GM18951 (cell line): ENCODE data around the gene KNSTRN.

Experiments
- POLR2A ChIP-seq: IDR thresholded peaks from 4 replicates; pipeline ENCODE4 v1.6.1; 2011; ENCODE audit warnings: mild to moderate bottlenecking; ENCODE audit not compliant: insufficient read length, insufficient read depth; ENCODE audit errors: extremely low read depth
- in situ Hi-C: fragments of 300-500 bp; cut with MboI; formaldehyde crosslinking; loops from one replicate; pipeline ENCODE4 v1.12.0; 2022; ENCODE audit warnings: low sequenced_read_pairs, mixed read lengths, inconsistent platforms; ENCODE audit not compliant: unreplicated experiment

KNSTRN gene, protein sequence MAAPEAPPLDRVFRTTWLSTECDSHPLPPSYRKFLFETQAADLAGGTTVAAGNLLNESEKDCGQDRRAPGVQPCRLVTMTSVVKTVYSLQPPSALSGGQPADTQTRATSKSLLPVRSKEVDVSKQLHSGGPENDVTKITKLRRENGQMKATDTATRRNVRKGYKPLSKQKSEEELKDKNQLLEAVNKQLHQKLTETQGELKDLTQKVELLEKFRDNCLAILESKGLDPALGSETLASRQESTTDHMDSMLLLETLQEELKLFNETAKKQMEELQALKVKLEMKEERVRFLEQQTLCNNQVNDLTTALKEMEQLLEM

DNA sequence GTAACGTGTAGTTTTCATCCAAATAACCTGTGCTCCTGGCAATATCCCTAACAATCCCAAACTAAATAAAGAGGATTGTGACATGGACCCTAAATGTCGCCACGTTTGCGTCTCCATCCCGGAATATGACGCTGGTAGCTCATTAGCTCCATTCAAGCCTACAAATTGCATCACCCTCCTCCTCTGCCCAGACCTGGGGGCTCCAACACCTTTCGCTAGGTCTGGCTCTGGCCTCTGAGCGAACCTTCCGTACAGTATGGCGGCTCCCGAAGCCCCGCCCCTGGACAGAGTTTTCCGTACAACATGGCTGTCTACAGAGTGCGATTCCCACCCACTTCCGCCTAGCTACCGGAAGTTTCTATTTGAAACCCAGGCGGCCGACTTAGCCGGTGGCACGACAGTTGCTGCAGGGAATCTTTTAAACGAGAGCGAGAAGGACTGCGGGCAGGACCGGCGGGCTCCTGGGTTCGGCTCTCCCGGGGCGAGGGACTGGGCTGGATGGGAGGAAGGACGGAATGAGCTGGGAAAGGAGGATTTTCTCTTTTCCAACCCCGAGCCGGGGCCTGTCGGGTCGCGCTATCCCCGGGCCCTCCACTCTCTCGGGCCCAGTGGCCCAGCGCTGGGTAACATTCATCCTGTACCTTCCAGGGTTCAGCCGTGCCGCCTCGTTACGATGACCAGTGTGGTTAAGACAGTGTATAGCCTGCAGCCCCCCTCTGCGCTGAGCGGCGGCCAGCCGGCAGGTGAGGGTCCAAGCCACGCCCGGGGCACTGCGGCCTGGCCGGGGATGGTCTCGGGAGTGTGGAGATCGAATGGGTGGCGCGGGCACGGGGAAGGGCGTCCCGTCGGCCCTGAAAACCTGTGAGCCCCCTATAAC, at the start of gene KNSTRN:
KNSTRN (plus strand) TSS at position 142 of the 877 bp plus-strand sequence; CDS start at position 257, 115 bp downstream.
- peak; percentile 69 for TF ChIP-seq POLR2A
- in situ Hi-C loops, result no loop called here

DNA sequence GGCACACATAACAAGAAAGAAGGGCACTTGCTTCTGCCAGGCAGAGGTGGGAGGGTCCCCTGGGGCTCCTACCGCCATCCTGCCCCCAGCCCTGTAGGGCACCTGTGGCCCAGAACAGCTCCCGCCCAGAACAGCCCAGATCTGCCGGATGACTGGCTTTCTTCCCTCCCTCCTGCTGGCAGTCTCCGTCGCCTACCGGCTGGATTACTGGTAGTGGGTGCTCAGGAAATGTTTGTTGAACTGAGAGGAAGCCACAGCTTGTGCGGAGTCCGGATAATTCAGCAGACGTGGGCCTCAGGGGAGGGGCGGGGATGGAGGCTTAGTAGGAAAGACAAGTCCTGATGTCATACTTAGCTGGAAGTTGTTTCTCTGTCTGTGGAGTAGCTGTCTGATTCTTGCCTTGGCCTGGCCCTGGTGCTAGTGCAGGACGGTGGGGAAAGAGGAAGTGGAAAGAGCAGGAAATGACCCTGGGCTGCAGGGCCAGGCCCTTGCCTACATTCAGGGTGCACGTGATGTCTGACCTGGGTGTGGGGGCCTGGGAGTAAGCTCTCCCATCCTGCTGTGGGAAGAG, 48.5 kb upstream of the KNSTRN start:
- no peak for TF ChIP-seq POLR2A
- in situ Hi-C loops, result no loop called here

DNA sequence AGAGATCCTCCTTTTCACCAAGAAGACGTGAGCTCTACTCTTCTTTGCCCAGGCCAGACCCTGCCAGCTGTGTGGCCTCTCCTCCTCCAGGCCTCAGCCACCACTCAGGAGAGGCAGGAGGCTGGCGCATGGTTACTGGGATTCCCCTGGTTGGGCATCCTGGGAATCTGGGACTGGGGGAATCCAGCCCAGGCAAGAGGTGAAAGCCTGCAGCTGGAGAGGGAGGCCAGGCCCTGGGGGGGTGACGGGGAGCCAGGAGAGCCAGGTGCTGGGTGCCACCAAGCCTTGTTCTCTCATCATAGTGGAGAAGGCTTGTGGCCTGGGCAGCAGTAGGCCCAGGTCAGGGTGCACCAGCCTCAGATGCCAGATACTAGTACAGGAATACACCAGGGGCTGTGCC, 48.0 kb upstream of the KNSTRN start:
- in situ Hi-C loops, result no loop called here
- no peak for TF ChIP-seq POLR2A

DNA sequence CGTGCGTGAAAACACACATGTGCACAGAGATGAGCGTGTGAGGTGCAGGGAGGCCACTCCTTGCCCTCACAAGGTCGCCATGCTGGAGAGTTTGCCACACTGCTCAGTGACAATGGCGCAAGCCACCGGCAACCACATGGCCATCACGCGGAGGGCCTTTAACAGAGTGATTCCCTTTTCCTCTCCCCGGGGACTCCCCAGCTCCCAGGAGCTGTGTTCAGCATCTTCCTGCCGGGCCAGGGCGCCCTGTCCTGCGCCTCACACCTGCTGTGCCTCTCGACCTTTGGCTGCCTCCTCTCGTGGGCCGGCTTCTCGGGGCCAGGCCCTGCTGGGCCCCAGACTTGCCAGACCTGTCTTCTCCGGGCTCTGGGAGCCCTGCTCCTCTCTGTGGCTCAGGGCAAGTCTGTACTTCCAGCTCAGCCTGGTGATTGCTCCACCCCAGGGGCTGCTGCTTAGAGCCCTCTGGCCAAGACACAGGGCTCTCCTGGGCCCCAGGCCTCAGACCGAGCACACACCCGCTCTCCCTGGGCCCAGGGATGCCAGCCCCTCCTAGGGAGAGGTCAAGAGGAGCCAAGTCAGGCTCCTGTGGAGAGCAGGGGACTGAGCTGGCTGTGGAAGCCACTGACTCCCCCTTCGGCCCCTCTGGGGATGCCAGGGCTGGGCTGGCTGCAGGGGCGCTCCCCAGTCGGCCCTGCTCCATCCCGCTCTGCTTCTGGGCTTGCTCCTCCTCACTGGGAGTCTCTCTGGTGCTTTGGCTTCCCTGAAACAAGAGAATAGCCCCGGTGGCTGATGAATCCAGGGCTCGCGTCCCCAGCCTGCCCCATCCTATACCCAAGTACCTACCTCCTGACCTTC, 47.4 kb upstream of the KNSTRN start:
- in situ Hi-C loops, result no loop called here
- no peak for TF ChIP-seq POLR2A

DNA sequence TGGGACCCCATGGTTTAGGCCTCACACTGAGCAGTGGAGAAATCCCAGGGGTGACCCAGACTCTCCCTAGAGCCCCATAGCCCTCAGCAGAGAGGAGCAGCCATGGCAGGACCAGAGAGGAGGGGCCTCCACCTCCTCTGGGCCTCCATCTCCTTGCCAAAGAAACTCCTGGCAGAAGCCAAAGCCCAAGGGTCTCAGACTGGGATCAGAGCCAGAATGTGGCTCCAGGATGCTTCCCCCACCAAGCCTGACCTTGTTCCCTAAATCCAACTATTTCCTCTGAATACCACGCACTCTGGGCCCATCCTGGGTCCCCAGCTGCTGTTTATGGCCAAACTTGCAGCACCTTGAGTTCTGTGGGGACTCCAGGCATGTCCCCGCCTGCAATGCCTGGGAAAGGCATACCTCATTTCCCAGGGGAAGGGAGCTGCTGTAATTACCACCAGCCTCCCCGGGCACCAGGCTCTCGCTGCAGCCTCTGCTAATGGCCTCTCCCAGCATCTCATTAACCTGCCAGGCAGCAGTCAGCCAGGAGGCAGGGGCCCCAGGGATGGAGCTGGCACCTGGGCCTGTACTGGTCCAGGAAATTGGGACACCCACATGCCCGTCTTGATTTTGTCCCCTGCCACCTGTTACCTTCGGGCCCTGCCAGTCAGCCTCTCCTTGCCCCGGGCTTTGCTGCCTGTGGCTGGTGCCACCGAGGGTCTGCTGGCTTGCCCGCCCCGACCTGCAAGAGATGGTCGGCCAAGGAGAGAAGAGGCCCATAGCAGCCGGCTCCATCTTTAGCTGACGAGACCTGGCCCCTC, 46.4 kb upstream of the KNSTRN start:
- no peak for TF ChIP-seq POLR2A
- in situ Hi-C loops, result no loop called here

DNA sequence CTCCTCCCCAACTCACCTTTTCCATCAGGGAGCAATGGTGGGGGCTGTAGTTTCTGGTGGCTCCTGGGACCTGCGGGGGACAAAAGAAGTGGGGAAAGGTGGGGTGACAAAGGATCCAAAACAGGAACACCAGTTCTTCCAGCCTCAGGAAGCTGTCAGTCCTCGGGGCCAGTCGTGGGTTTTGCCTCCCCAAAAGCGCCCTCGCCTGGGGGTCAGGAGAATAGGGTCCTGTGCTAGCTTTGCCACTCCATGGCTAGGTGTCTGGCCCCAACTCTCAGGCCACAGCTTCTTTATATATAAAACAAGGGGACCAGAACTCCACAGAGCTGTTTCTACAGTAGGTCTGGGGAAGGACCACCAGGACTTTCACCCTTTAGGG, 45.8 kb upstream of the KNSTRN start:
- TF ChIP-seq POLR2A, result no peak
- in situ Hi-C loops, result no loop called here

DNA sequence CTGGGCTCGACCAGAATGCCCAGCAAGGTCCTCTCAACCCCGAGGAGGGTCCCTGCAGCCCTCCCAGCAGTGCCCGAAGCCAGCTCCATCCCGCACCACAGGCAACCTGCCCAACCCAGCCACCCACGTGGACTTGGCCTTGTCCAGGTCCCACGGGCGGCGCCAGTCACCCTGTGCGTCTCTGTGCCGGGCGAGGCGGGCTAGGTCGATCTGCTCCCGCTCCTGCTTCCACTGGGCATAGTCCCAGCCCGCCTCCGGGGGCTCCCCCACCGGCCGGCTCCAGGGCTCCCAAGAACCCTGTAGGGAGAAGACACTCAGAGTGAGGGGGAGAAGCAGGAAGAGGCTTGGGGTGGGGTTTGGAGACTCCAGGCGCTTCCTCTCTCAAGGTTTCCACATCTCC, 44.9 kb upstream of the KNSTRN start:
- in situ Hi-C loops, result no loop called here
- no peak for TF ChIP-seq POLR2A

DNA sequence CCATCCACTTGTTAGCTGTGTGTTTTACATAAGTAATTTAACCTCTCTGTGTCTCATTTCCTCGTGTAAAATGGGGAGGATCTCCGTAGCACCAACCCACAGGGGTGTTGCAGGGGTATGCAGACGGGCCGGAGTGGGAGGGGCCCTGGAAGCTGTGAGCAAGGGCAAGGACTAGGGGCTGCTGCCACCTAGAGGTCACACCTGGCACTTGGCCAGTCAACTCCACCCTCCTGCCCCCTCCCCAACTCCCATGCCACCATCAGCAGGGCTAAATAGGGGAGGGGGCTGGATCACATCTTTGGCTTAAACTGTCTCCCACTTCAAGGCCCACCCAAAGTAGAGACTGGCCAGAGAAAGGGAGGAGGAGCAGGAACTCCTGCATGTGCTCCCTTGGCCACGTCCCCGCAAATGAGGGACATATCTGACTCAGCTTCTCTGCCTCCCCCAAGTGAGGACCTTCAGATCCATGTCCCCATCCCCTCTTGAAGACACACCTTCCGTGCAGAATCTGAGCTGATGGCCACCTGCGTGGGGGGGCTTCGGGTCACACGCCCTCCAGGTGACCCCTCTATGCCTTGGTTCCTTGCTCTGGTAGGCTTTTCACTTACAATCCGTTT, 44.4 kb upstream of the KNSTRN start:
- in situ Hi-C loops, result no loop called here
- no peak for TF ChIP-seq POLR2A

DNA sequence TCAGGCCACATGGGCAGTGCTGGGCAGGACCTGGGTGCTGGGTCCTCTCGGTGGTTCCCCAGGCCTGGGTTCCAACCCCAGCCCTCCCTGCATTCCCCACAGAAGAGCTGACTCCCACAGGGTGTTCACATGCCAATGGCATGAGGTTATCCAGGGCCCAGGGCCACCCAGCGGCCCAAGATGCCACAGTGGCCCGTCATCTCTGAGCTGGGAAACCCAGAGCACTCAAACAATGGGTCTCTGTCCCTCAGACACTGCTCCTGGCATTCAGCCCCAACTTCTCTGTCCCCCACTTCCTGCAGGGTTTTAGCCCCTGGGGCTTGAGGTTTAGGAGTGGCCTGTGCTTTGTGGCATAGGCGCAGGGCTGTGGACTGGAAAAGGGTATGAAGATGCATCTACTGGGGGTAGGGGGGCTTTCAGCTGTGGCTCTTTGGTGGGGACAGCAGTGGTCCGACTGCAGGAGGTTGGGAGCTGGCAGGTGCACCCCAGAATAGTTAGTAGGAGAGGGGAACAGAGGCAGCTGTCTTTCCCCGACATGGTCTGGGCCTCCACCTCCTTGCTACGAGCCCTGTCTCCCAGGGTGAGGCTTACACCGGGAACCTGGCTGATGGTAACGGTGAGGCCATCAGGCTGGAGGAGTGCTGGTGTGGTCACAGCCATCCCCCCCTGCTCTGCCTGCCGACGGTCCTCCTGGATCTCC, 43.5 kb upstream of the KNSTRN start:
- no peak for TF ChIP-seq POLR2A
- in situ Hi-C loops, result no loop called here

DNA sequence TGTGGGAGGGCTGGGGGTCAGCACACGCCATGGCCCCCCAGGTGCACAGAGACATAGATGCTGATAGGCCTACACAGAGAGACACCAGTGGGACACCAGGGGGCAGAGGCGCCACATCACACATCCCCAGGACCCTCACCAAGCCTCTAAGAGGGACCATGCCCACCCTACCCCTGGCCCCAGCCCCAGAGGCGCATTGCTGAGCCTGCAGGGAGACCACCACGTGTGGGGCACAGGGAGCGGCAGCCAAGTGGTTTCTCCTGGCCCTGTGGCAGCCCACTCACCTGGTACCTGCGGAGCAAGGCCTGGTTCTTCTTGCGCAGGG, 42.9 kb upstream of the KNSTRN start:
- TF ChIP-seq POLR2A, result no peak
- in situ Hi-C loops, result no loop called here

DNA sequence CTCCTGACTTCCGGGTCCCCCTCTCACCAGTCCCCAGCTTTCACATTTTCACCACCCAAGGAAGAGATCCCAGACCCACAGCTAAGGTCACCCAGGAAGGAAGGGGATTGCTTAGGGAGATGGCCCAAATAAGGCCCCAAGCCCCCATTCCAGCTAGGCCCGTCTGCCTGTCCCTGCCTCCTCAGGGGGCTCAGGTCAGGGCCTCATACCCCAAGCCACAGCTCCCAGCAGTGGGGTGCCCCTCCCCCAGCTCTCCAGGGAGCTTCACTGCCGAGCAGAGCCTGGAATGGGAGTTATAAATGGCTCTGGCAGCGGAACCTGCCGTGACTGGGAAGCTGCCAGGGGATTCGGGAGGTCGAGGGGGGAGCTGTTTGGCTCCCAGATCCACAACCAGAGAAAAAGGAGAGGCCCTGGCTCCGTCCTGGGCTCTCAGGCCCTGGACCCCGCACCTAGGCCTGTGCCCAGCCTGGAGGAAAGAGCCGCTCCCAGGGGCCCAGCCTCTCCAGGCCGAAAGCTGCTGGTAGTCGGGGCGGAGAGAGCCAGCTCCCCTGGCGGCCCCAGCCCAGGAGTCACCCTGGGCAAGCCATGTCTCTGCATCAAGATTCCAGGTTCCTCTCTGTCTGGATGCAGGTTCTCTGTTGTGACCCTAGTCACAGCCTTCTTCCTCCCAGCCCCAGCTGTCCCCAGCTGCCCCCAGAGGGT, 42.3 kb upstream of the KNSTRN start:
- in situ Hi-C loops, result loop anchor here (10.0 kb wide), 1 partner anchor 85 kb away; no protein-coding TSS in a partner anchor
- TF ChIP-seq POLR2A, result no peak
